K562 treated with DMSO at 1 percent for 12 hours (cell line): ENCODE measurements around the gene OR10A2. TPM values are rescaled to one million over a fixed set of nuclear protein-coding genes. Genes with fewer than 3 reads are reported as not detected.

ENCODE experiments used
- total RNA-seq: library from RNA; unstranded; fragments of 300-600 nt; gene quantifications from 2 replicates; pipeline ENCODE4 v1.2.3, GENCODE V29; 2022; ENCODE audit not compliant: insufficient read depth

OR10A2 gene
- total RNA-seq: not detected in 2 replicates

GRCh38 chr11:6862961-6863360, at the start of gene OR10A2:
TSS of gene OR10A2 (plus strand) at chr11:6863057. CDS start at chr11:6869755, 6,698 bp downstream.

GRCh38 chr11:6845383-6845782, 17.5 kb upstream of the OR10A2 start, which contains the start of gene OR10A5:
TSS of gene OR10A5 (plus strand) at chr11:6845683. CDS start at chr11:6845683, 0 bp downstream.

GRCh38 chr11:6876325-6876724, 13.5 kb downstream of the OR10A2 start, which contains the start of gene OR10A4:
TSS of gene OR10A4 (plus strand) at chr11:6876625. CDS start at chr11:6876648, 23 bp downstream.

GRCh38 chr11:6892400-6892799, 29.5 kb downstream of the OR10A2 start, which contains the start of gene OR2D2:
TSS of gene OR2D2 (minus strand) at chr11:6892500. CDS start at chr11:6892500, 0 bp downstream.

GRCh38 chr11:6920702-6921101, 57.8 kb downstream of the OR10A2 start, which contains the start of gene OR2D3:
TSS of gene OR2D3 (plus strand) at chr11:6921002. CDS start at chr11:6921002, 0 bp downstream.

Other genes with a start within 250 kb of the OR10A2 start
- 44.7 and 168 TPM in 2 replicates for gene TPP1, start 243.6 kb upstream of the OR10A2 start, total RNA-seq
- 0.20 and 0.67 TPM in 2 replicates for gene DCHS1, start 207.2 kb upstream of the OR10A2 start, total RNA-seq
- gene MRPL17, start 179.7 kb upstream of the OR10A2 start, total RNA-seq: 52.5 and 70.2 TPM in 2 replicates
- not detected in 2 replicates for gene OR2AG2, start 91.1 kb upstream of the OR10A2 start, total RNA-seq
- not detected in 2 replicates for gene OR2AG1, start 80.0 kb upstream of the OR10A2 start, total RNA-seq
- 0.17 TPM in 1 of 2 replicates, not detected in the other for gene OR6A2, start 63.4 kb upstream of the OR10A2 start, total RNA-seq
- not detected in 2 replicates for gene OR10A5, start 17.4 kb upstream of the OR10A2 start, total RNA-seq
- gene OR10A4, start 13.6 kb downstream of the OR10A2 start, total RNA-seq: not detected in 2 replicates
- gene OR2D2, start 29.4 kb downstream of the OR10A2 start, total RNA-seq: not detected in 2 replicates
- gene OR2D3, start 57.9 kb downstream of the OR10A2 start, total RNA-seq: not detected in 2 replicates
- 3.4 and 7.9 TPM in 2 replicates for gene ZNF215, start 63.4 kb downstream of the OR10A2 start, total RNA-seq
- 0.94 TPM in 1 of 2 replicates, not detected in the other for gene ZNF214, start 157.3 kb downstream of the OR10A2 start, total RNA-seq
- gene NLRP14, start 157.4 kb downstream of the OR10A2 start, total RNA-seq: 0.21 TPM in 1 of 2 replicates, not detected in the other
- 1.1 TPM in 1 of 2 replicates, not detected in the other for gene RBMXL2, start 225.9 kb downstream of the OR10A2 start, total RNA-seq